Measurements from ENCODE around the gene BLOC1S4.

BLOC1S4 gene

GRCh38 chr4:6760865-6761264, 44.9 kb downstream of the BLOC1S4 start:
- no peak overlapping the region for H3K4me3 ChIP-seq
- H3K27me3 ChIP-seq = no peaks in the 10 kb centered on the region
- DNase-seq = no peak
- no peak overlapping the region for H3K27ac ChIP-seq
- no peaks in the 10 kb centered on the region for H3K9me3 ChIP-seq
- peaks cover 0 to 7% (median 0%) of the 10 kb centered on the region in 4 donors for H3K4me1 ChIP-seq
- H3K36me3 ChIP-seq = no peaks in the 10 kb centered on the region
- intact Hi-C loops (cut with DNase I; ENCODE audit: low total_unique reads) = no loop called here
- TF ChIP-seq CTCF (IDR thresholded peaks at IDR 0.05) = no peak

- Histone ChIP-seq H3K27ac (no peak overlapping the region), H3K4me3 (no peak overlapping the region), H3K4me1 (peaks cover 0 to 7% (median 0%) of the 10 kb centered on the region in 4 donors), H3K9me3 (no peaks in the 10 kb centered on the region), H3K27me3 (no peaks in the 10 kb centered on the region), H3K36me3 (no peaks in the 10 kb centered on the region)
- intact Hi-C loops (cut with DNase I; ENCODE audit: low total_unique reads) = no loop called here
- TF ChIP-seq CTCF (IDR thresholded peaks at IDR 0.05) = no peak
- no peak for DNase-seq
Observed at GRCh38 chr4:6761649-6762615, 46.0 kb downstream of the BLOC1S4 start.

GRCh38 chr4:6763330-6763851, 47.4 kb downstream of the BLOC1S4 start:
- H3K27me3 ChIP-seq = no peaks in the 10 kb centered on the region
- no peak for TF ChIP-seq CTCF (IDR thresholded peaks at IDR 0.05)
- no peaks in the 10 kb centered on the region for H3K36me3 ChIP-seq
- peaks cover 0 to 16% (median 11%) of the 10 kb centered on the region in 4 donors for H3K4me1 ChIP-seq
- no peaks in the 10 kb centered on the region for H3K9me3 ChIP-seq
- intact Hi-C loops (cut with DNase I; ENCODE audit: low total_unique reads) = no loop called here
- H3K4me3 ChIP-seq = no peak overlapping the region
- no peak for DNase-seq
- no peak overlapping the region for H3K27ac ChIP-seq

- H3K27me3 ChIP-seq = no peaks in the 10 kb centered on the region
- no peak for DNase-seq
- no peak overlapping the region for H3K27ac ChIP-seq
- no peak overlapping the region for H3K4me3 ChIP-seq
- intact Hi-C loops (cut with DNase I; ENCODE audit: low total_unique reads) = no loop called here
- no peaks in the 10 kb centered on the region for H3K36me3 ChIP-seq
- TF ChIP-seq CTCF (IDR thresholded peaks at IDR 0.05) = no peak
- H3K4me1 ChIP-seq = peaks cover 0 to 31% (median 25%) of the 10 kb centered on the region in 4 donors
- H3K9me3 ChIP-seq = no peaks in the 10 kb centered on the region
Observed at GRCh38 chr4:6764976-6765620, 49.1 kb downstream of the BLOC1S4 start.

GRCh38 chr4:6765703-6766102, 49.7 kb downstream of the BLOC1S4 start:
- Histone ChIP-seq H3K9me3 (no peaks in the 10 kb centered on the region), H3K4me1 (peaks cover 0 to 37% (median 31%) of the 10 kb centered on the region in 4 donors), H3K4me3 (no peak overlapping the region), H3K27me3 (no peaks in the 10 kb centered on the region), H3K27ac (no peak overlapping the region), H3K36me3 (no peaks in the 10 kb centered on the region)
- DNase-seq = no peak
- intact Hi-C loops (cut with DNase I; ENCODE audit: low total_unique reads) = no loop called here
- no peak for TF ChIP-seq CTCF (IDR thresholded peaks at IDR 0.05)
